AG10803 (cell line): ENCODE data around the gene TNS3.

Experiments
- DNase-seq: peaks from one replicate; pipeline ENCODE4 v3.0.0; 2010; ENCODE audit warnings: low read depth
- H3K4me3 ChIP-seq: 2 replicates; pipeline ENCODE4 v1.5.1; 2011; ENCODE audit warnings: mild to moderate bottlenecking, low read length, control low read depth
- TF ChIP-seq, protein P1 (sequence below): conservative IDR thresholded peaks from 2 replicates; pipeline ENCODE4 v1.5.1; 2011; ENCODE audit warnings: mild to moderate bottlenecking, low read length, control low read depth, inconsistent platforms

TNS3 gene

GRCh38 chr7:47367369-47367768, 214.5 kb downstream of the TNS3 start:
- TF ChIP-seq, protein P1, sequence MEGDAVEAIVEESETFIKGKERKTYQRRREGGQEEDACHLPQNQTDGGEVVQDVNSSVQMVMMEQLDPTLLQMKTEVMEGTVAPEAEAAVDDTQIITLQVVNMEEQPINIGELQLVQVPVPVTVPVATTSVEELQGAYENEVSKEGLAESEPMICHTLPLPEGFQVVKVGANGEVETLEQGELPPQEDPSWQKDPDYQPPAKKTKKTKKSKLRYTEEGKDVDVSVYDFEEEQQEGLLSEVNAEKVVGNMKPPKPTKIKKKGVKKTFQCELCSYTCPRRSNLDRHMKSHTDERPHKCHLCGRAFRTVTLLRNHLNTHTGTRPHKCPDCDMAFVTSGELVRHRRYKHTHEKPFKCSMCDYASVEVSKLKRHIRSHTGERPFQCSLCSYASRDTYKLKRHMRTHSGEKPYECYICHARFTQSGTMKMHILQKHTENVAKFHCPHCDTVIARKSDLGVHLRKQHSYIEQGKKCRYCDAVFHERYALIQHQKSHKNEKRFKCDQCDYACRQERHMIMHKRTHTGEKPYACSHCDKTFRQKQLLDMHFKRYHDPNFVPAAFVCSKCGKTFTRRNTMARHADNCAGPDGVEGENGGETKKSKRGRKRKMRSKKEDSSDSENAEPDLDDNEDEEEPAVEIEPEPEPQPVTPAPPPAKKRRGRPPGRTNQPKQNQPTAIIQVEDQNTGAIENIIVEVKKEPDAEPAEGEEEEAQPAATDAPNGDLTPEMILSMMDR: no peak
- no peak overlapping the region for H3K4me3 ChIP-seq
- DNase-seq: no peak

DNA sequence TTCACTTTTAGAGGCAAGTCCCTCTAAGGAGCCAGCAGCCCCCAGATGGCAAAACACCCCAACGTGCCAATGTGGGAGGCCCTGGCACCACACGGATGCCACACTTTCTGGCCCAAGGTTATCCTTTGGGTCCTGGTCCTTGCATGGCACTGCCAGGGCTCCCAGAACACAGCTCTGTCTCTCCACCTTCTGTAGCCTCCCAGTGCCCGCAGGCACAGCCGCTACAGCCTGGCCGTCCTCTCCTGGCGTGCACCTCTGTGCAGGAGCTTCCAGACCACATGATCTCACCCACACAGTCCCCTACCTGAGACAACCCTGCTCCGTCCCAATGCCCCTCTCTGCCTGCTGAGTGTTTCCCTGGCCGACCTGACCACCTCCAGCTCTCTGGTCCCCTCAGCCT, 215.0 kb downstream of the TNS3 start:
- DNase-seq: no peak
- H3K4me3 ChIP-seq: no peak overlapping the region
- TF ChIP-seq, protein P1: no peak

- no peak overlapping the region for H3K4me3 ChIP-seq
- TF ChIP-seq, protein P1: no peak
- DNase-seq: no peak
Observed at GRCh38 chr7:47366211-47366610, 215.7 kb downstream of the TNS3 start.

- TF ChIP-seq, protein P1: no peak
- H3K4me3 ChIP-seq: no peak overlapping the region
- no peak for DNase-seq
Observed at GRCh38 chr7:47362984-47363383, 218.9 kb downstream of the TNS3 start.

GRCh38 chr7:47361746-47362215, 220.1 kb downstream of the TNS3 start:
- H3K4me3 ChIP-seq: no peak overlapping the region
- peak; percentile 86 for DNase-seq
- TF ChIP-seq, protein P1: no peak

- DNase-seq: no peak
- TF ChIP-seq, protein P1: no peak
- H3K4me3 ChIP-seq: no peak overlapping the region
Observed at GRCh38 chr7:47361236-47361635, 220.7 kb downstream of the TNS3 start.

DNA sequence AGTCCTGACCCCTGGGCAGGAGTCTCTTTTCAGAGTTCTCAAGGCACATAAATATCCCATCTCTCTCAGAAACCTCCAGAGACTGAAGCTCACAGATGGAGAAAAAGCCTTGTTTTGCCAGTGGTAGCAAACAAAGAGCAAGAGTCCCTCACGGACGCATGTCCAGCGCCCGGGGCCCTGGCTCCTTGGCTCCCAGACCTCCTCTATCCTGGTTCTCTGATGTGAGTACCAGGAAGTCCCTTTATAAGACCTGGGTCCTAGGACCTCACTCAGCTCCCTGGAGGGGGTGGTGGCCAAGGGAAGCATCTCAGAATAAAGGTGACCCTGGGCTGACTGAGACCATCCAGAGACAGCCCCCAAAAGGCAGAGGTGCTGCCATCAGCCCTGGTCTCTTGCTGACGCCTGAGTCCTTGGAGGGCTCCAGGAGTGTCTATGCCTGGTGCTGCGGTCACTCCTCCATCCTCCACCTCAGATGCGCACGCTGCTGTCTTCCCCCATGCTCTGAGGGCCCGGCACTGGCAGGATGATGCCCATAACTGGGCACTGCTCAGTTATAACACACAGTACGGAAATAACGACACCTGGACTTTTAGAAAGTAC, 221.5 kb downstream of the TNS3 start:
- TF ChIP-seq, protein P1: no peak
- H3K4me3 ChIP-seq: no peak overlapping the region
- DNase-seq: no peak
